SKM-1 treated with dmso at 0.1 percent for 144 hours (cell line): ENCODE data around the gene RMND5A.

ENCODE experiments used
- DNase-seq: peaks from one replicate; lab custom pipeline; 2025; ENCODE audit not compliant: unreplicated experiment; lab: John Stamatoyannopoulos, UW

Gene RMND5A

DNA sequence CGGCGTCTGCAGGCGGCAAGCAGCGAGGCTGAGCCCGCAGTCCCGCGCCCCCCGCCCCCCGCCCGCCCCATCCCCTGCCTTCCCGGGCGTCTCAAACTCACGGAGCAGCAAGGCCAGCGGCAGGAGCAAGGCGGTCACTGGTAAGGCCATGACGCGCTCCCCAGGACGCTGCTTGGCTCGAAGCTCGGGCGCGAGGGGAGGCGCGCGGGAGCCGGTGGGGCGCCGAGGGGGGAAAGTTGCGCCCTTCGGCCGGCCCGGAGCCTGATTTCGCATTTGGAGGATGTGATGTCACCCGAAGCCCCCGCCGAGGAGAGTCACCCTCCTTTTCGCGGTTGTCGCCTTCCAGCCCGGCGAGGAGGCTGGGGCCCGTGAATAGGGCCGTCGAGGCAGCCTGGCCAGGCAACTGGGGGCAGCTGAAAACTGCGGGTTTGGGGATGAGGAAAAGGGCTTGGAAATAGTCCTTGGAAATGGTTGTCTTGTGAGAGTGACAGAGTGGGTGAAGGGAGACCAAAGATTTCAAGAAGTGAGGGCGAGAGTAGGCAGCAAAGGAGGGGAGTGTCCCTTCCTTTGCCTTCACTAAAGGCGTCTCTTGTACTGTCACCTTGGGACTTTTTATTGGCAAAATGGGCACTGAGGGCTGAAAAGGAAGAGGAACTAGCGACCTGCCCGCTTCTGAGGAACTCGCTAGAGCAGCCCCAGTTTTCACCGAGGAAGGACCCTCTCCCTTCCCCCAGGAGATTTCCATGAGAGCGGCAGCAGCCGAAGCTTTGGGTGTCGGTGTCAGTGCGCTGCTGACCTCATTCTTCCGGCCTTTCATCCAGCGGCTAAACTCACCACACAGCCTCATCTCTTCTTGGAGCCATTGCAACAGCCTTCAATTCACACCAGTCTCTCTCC lies 70.8 kb downstream of the RMND5A start, which contains the start of gene CD8A:
Gene CD8A (minus strand): TSS at position 238 of the 897 bp plus-strand sequence. CDS start 88 bp downstream, at position 150.
- DNase-seq = no peak

DNA sequence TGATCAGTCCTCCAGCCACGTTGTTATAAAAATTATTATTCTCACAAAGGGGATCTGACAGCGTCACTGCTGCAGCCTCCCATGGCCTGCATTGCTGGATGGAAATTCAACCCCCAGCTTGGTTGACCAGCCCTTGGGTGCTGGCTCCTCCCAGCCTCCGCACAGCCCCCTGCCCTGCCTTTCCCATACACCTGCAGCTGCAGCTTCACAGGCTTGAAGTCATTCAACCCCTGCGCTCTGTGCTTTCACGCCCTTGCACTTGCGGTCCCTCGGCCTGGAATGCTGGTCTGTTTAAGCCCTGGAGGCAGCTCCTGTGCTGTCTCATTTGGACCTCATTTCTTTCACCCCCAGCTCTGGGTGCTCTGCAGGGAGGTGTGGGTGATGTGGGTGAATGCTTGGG lies 71.5 kb downstream of the RMND5A start:
- no peak for DNase-seq

DNA sequence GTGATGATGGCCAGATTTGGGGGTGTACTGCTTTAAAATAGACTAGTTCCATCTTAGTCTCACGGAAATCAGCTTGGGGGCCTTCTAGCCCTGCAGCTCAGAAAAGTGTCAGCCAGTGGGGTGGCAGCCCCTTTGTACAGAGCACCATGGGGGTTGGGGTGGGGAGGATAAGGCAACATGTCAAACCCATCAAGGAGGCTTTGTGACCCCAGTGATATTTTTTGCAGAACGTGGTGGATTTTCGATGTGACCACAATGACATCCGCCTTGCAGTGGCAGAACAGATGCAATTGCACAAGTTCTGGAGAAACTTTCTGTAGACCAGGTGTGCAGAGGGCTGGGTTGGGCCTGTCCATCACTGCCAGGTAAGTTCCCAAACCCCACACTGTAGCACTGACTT lies 73.7 kb downstream of the RMND5A start:
- DNase-seq = no peak

DNA sequence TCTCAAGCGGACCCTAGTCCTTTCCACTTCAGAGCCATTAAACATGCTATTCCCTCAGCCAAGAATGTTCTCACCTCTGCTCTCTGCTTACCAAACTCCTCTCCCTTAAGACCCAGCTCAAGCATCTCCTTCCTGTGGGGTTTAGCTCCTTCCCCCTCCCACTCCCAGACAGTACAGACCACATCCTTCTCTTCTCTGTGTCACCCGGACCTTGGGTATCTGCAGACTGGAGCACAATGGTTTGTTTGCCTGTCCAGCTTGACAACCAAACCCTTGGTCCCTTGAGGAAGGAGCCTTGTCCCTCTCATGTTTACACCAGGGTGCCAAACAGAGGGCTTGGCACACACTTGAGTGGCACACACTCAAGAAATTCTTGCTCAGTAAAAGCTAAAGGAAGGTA lies 74.8 kb downstream of the RMND5A start:
- no peak for DNase-seq

DNA sequence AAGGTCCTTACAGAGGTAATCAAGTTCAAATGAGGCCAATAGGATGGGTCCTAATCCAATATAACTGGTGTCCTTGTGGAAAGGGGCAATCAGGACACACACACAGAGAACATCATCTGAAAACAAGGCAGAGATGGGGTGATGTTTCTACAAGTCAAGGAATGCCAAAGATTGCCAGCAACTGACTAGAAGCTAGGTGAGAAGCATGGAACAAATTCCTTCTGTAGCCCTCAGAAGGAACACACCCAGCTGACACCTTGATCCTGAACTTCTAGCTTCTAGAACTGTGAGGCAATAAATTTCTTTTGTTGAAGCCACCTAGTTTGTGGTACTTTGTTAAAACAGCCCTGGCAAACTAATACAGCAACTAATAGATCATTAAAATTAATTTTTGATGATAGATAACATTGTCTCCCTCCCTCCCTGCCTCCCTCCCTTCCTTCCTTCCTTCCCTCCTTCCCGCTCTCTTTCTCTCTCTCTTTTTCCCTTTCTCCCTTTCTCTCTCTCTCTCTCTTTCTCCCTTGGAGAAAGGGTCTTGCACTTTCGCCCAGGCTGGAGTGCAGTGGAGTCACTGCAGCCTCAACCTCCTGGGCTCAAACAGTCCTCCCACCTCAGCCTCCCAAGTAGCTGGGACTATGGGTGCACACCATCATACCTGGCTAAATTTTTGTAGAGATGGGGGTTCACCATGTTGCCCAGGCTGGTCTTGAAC lies 80.9 kb downstream of the RMND5A start:
- DNase-seq = no peak

DNA sequence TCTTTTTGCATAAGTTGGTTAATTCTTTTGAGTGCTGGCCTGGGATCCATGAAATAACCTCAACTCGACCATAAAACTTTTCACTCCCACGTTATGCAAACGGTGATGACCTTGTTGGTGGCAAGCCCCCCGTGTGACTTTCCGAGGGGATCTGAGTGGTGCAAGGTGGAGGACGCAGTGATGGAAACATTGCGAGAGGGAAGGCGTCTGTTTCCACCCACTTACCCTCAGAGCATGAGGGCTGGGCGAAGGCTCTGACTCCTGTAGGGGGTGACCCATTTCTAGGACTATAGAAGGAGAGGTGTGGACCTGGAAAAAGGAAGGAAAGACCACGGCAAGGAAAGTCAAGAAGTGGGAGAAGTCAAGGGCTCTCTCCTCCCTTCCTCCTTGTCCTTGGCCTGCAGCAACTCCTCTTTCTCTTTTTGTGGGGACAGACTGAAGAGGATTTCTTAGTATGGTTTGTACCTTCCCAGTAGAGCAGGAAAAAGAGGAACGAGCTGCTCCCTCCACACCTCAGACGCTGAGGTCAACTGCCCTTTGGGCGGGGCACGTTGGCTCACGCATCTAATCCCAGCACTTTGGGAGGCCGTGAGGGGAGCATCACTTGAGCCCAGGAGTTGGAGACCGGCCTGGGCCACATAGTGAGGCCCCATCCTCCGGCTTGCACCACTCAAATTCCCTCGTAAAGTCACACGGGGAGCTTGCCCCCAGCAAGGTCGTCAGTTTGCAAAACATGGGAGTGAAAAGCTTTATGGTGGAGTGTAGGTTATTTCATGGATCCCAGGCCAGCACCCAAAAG lies 86.2 kb downstream of the RMND5A start:
- DNase-seq = no peak

DNA sequence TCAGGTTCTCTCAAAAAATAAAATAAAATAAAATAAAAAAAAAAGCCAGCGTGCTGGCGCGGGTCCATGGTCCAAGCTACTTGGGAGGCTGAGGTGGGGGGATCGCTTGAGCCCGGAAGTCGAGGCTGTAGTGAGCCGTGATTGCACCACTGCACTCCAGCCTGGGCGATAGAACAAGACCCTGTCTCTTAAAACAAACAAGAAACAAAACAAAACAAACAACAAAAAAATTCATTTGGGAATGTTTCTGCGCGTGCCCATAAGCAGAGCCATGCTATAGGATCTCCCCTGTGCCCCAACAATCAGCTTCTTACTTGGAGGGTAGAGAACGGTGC lies 87.0 kb downstream of the RMND5A start:
- DNase-seq = no peak

DNA sequence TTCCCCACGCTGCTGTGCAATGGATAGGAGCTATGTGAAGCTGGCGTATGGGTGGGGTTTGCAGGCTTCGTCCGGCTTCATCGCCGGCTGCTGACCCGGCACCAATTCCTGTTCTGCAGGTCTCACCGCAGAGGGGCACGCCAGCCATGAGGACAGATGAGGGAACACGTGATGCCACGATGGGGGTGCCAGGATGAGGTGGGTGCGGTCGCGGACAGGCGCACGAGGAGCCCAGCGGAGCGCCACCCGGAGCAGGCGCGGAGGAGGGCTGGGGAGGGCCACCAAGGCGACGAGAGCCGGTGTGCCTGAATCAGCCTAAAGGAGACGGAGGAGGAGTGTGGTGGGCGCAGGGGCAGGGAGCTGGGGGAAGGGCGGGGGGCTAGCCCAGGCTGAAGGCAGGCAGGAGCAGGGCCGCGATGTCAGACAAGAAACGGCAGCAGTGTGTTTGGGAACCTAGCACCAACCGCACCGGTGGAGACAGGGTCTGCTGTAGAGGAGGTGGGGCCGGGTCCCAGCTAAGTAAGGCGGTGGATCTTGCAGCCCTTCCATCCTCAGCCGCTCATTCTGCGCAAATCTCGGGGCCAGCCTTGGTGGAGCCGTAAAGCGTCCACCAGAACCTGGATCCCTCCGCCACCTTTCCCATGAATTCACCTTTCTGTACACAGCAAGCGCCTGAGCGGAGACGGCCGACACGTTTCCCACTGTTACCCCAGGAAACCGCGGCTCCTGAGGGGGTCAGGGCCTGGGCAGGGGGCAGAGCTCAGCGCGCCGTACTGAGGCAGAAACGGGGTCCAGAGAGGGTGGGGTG lies 87.6 kb downstream of the RMND5A start:
- peak; percentile 31 for DNase-seq

DNA sequence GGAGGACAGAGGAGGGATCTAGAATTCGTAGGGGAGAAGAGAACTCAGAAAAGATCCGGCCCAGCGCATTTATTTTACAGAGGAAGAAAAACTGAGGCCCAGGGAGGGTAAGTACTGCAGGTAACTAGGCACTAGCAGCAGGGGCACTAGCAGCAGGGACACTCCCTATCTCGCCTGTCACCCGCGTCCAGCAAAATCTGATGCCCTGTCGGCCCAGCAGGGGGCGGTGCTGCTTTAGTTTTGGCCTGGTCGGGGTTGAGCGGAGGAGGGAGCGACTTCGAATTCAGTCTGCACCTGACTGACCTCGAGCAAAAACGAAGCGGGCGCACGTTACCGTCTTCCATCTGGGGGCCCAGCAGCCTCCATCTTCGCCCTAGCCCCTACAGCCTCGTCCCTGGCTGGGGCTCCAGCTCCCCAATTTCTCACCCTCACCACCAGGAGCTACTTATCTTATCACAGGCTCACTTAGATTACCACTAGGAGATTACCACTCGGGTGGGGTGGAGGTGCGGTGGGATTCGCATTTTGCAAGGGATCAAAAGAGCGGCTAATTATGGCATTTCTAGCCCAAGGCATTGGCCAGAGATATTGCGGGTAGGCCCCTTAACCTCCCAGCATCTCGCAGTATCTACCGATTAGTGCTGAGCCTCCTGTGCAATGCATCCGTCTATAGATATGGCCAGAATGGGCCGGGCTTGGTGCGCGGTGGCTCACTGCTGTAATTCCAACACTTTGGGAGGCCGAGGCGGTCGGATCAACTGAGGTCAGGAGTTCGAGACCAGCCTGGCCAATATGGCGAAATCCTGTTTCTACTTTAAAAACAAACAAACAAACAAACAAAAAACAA lies 88.4 kb downstream of the RMND5A start:
- peak; percentile 95 for DNase-seq

DNA sequence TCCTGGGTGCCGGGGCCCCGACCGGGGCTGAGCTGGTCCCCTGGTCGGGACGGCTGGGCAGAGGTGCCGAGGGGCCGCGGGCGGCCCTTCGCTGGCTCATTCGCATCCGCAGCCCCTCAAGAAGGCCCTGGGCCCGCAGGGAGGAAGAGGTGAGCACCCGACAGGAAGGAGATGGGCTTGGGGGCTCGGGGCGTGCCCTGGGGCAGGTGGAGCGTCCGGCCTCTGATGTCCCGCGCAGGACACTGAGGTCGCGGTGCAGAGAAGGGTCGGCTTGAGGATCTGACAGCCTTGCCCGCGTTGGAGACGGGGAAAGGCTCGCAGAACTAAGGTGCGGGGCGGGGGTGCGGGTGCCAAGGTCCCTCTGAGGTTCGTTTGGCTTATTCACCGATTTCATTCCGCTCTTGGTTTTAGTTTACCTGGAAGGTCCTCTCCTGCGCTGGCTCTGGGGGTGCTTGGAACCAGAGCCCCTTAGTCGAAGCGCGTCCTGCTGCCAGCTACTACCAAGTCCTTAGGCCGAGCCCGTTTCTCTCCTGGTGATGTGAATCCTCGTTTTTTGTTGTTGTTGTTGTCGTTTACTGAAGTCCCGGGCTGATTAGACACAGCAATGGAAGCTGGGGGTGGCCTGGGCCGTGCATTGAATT lies 89.5 kb downstream of the RMND5A start:
- no peak for DNase-seq

DNA sequence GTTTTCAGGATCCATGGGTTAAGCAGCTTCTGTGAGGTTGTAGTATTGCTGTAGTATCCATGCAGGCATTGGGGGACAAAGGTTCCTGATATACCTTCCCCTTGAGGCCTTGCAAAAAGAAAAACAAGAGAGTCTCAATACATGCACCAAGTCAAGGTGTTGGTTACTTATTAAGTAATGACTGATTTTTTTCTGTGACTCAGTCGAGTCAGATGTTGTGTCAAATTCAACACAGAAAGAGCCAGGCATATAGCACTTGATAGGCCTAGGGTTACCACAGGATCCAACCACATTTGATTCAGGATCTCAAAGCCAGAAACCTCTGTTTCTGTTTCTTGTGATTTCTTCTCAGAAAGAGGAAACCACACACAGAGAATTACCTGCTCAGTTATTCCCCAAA lies 95.5 kb downstream of the RMND5A start:
- no peak for DNase-seq

DNA sequence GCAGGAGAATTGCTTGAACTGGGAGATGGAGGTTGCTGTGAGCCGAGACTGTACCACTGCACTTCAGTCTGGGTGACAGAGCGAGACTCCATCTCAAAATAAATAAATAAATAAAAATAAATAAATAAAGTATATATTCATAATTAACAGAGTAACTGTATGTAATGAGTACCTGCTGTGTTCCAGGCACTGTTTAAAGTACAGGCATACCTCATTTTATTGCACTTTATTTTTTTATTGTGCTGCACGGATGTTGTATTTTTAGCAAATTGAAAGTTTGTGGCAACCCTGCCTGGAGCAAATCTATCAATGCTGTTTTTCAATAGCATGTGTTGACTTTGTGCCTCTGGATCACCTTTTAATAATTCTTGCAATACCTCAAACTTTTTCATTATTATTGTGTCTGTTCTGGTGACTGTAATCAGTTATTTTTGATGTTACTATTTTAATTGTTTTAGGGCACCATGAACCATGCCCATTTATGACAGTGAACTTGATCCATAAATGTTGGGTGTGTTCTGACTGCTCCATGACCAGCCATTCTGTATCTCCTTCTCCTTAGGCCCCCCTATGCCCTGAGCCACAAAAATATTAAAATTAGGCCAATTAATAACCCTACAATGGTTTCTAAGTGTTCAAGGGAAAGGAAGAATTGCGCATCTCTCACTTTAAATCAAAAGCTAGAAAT lies 98.2 kb downstream of the RMND5A start:
- DNase-seq = no peak

DNA sequence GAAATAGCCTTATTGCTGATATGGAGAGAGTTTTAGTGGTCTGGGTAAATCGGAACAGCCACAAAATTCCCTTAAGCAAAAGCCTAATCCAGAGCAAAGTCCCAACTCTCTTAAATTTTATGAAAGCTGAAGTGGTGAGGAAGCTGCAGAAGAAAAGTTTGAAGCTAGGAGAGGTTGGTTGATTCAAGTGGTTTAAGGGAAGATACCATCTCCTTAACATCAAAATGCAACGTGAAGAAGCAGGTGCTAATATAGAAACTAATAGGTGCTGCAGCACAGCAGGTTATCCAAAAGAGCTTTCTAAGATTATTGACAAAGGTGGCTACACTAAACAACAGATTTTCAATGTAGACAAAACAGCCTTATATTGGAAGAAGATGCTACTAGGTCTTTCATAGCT lies 98.9 kb downstream of the RMND5A start:
- DNase-seq = no peak

DNA sequence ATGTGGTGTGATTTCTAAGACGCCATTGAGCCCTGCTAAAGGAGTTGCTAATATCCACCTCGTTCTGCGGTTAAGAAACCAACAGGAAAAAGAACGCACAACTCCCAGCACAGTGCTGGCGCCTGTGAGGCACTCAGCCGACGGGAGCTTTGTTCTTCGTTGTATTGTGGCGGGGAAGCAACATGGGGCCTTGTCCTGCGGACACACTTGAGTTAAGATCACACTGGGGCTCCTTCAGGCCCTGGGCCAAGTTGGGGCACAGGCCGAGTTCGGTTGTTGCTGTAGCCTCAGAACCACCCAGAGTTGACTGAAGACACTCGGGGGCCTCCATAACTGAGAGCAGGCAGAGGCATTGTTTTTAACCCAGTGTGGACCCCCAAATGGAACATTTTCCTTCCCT lies 101.2 kb downstream of the RMND5A start:
- no peak for DNase-seq

DNA sequence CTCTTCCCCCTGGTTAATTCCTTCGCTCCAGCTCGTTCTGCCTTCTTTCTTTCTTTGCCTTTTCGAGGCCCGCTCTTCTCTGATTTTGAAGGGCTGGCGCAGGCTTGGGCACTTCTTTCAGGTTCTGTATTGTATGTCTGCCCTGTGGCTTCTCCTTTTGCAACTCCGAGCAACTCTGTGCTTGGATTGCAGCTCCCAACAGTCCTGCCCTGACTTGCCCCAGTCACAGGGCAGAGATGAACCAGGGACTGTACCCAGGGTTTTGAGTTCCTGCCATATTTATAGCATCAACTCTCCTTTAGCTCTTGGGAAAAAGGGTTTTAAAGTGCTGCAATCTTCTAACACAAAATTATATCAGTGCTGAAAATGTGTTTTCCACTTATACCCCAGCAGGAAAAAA lies 101.8 kb downstream of the RMND5A start:
- no peak for DNase-seq

DNA sequence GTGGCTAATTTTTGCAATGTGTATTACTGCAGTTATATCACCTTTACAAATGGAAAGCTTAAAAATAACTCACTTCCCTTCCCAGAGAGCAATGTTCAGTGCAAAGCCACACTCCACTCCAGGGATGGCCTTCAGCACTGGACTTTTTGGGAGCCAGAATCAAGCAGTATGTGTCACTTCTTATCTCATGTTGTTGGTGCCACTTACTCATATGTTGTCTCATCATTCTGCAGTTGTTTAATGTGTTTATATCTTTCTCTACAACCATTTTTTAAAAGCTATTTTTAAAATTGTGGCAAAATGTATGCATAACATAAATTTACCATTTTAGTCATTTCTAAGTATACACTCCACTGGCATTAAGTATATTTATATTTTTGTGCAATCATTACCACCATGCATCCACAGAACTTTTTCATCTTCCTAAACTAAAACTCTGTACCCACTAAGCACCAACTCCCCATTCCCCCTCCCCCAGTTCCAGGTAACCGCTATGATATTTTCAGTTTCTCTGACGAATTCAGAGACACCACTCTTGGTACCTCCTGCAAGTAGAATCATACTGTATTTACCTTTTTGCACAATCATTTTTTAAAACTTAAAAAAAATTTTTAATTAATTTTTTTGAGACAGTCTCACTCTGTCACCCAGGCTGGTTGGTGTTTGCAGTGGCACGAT lies 102.7 kb downstream of the RMND5A start:
- DNase-seq = no peak

DNA sequence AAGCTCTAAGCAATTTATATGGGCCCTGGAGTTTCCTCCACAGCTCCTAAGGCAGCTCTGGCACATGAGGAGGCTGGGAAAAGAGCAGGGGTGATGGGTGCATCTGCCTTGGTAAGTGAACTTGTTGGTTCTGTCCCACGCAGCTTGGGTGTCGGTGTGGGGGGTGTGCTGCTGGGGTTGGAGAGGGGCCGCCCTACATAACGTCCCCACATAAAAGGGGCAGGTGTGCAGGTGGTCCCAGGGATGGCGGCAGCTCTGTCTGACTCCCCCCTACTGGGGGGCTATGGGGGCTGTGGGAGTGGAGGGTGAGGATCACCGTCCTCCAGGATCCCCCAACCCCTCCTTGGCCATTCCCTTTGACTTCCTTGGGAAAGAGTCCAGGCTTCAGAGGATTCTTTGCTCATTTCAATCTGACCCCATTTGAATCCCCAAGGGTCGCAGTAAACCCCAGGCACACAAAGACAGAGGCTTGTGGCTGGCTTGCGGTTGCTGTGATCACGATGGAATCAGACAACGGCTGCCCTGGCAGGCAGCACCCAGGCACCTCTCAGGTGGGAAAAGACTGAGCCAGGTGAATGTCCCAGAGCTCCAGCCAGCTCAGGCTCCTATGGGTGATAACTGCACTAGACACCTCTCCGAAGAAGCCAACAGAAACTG lies 105.1 kb downstream of the RMND5A start:
- DNase-seq = no peak
